Muscle layer of colon (tissue), 2 donors: ENCODE data around the gene SPSB3.

Experiments
- H3K27ac ChIP-seq: one replicate; pipeline ENCODE4 v1.7.0; 2013; ENCODE audit warnings: low read depth, mild to moderate bottlenecking, low read length, moderate library complexity
- H3K27me3 ChIP-seq, 2 donors: one replicate each; pipeline ENCODE4 v1.7.0; 2013; ENCODE audit warnings: low read length in 2 of 2, mild to moderate bottlenecking in 2 of 2; ENCODE audit not compliant: insufficient read depth in 2 of 2, control insufficient read depth in 1 of 2
- H3K36me3 ChIP-seq: one replicate; pipeline ENCODE4 v1.7.0; 2013; ENCODE audit warnings: mild to moderate bottlenecking, low read length; ENCODE audit not compliant: insufficient read depth
- H3K4me1 ChIP-seq: one replicate; pipeline ENCODE4 v1.7.0; 2013; ENCODE audit warnings: mild to moderate bottlenecking, low read length; ENCODE audit not compliant: insufficient read depth
- H3K4me3 ChIP-seq, 2 donors: one replicate each; pipeline ENCODE4 v1.7.0; 2013; ENCODE audit warnings: low read length in 2 of 2, low read depth in 1 of 2, mild to moderate bottlenecking in 1 of 2, moderate library complexity in 1 of 2
- H3K9ac ChIP-seq: one replicate; pipeline ENCODE4 v1.7.0; 2013; ENCODE audit warnings: low read length
- H3K9me3 ChIP-seq: one replicate; pipeline ENCODE4 v1.7.0; 2013; ENCODE audit warnings: mild to moderate bottlenecking, low read length
- donor health status: abdominal sarcoma.
- donor health status: Adenocarcinoma of cecum.

Gene SPSB3

GRCh38 chr16:1786242-1787055, 4.1 kb upstream of the SPSB3 start:
- Histone ChIP-seq H3K4me1 (peaks cover 15% of the 10 kb centered on the region), H3K27me3 (no peaks in the 10 kb centered on the region), H3K27ac (no peak overlapping the region), H3K4me3 (no peak overlapping the region), H3K36me3 (peaks cover 17% of the 10 kb centered on the region), H3K9me3 (no peaks in the 10 kb centered on the region), H3K9ac (no peak overlapping the region)

GRCh38 chr16:1785846-1786170, 3.4 kb upstream of the SPSB3 start:
- Histone ChIP-seq H3K9me3 (no peaks in the 10 kb centered on the region), H3K36me3 (peaks cover 20% of the 10 kb centered on the region), H3K27ac (no peak overlapping the region), H3K4me3 (no peak overlapping the region), H3K9ac (no peak overlapping the region), H3K4me1 (peaks cover 22% of the 10 kb centered on the region), H3K27me3 (no peaks in the 10 kb centered on the region)

GRCh38 chr16:1784977-1785845, 2.8 kb upstream of the SPSB3 start:
- Histone ChIP-seq H3K9ac (no peak overlapping the region), H3K4me1 (peaks cover 25% of the 10 kb centered on the region), H3K27ac (no peak overlapping the region), H3K9me3 (no peaks in the 10 kb centered on the region), H3K4me3 (no peak overlapping the region), H3K36me3 (peaks cover 24% of the 10 kb centered on the region), H3K27me3 (no peaks in the 10 kb centered on the region)

GRCh38 chr16:1781758-1782407, 488 bp downstream of the SPSB3 start:
- peak overlapping the region; percentile 33 for H3K9ac ChIP-seq
- H3K36me3 ChIP-seq = peaks cover 24% of the 10 kb centered on the region
- peak overlapping the region; percentile 77 for H3K27ac ChIP-seq
- peak overlapping the region; percentile 65 to 70 for H3K4me3 ChIP-seq
- no peaks in the 10 kb centered on the region for H3K27me3 ChIP-seq
- peaks cover 28% of the 10 kb centered on the region for H3K4me1 ChIP-seq
- no peaks in the 10 kb centered on the region for H3K9me3 ChIP-seq

GRCh38 chr16:1781254-1781653, 1.1 kb downstream of the SPSB3 start:
- Histone ChIP-seq H3K4me3 (peak overlapping the region; percentile 65 to 70), H3K9me3 (no peaks in the 10 kb centered on the region), H3K36me3 (peaks cover 30% of the 10 kb centered on the region), H3K27ac (no peak overlapping the region), H3K9ac (peak overlapping the region; percentile 33), H3K27me3 (no peaks in the 10 kb centered on the region), H3K4me1 (peaks cover 28% of the 10 kb centered on the region)

- H3K4me3 ChIP-seq = no peak overlapping the region
- no peaks in the 10 kb centered on the region for H3K9me3 ChIP-seq
- peaks cover 26% of the 10 kb centered on the region for H3K36me3 ChIP-seq
- no peak overlapping the region for H3K27ac ChIP-seq
- no peak overlapping the region for H3K9ac ChIP-seq
- no peaks in the 10 kb centered on the region for H3K27me3 ChIP-seq
- H3K4me1 ChIP-seq = peaks cover 28% of the 10 kb centered on the region
These were observed 1.7 kb downstream of the SPSB3 start for GRCh38 chr16:1780677-1781072.

- Histone ChIP-seq H3K27ac (no peak overlapping the region), H3K9me3 (no peaks in the 10 kb centered on the region), H3K4me3 (no peak overlapping the region), H3K36me3 (peaks cover 28% of the 10 kb centered on the region), H3K27me3 (no peaks in the 10 kb centered on the region), H3K9ac (no peak overlapping the region), H3K4me1 (peaks cover 24% of the 10 kb centered on the region)
These were observed 2.4 kb downstream of the SPSB3 start for GRCh38 chr16:1779741-1780676.

- H3K4me3 ChIP-seq = no peak overlapping the region
- H3K36me3 ChIP-seq = peaks cover 29% of the 10 kb centered on the region
- H3K4me1 ChIP-seq = peaks cover 29% of the 10 kb centered on the region
- H3K9me3 ChIP-seq = no peaks in the 10 kb centered on the region
- no peaks in the 10 kb centered on the region for H3K27me3 ChIP-seq
- no peak overlapping the region for H3K27ac ChIP-seq
- no peak overlapping the region for H3K9ac ChIP-seq
These were observed 3.1 kb downstream of the SPSB3 start for GRCh38 chr16:1779234-1779701.

GRCh38 chr16:1778200-1779179, 3.9 kb downstream of the SPSB3 start:
- Histone ChIP-seq H3K9me3 (no peaks in the 10 kb centered on the region), H3K27me3 (no peaks in the 10 kb centered on the region), H3K9ac (no peak overlapping the region), H3K36me3 (peaks cover 29% of the 10 kb centered on the region), H3K27ac (no peak overlapping the region), H3K4me3 (no peak overlapping the region), H3K4me1 (peaks cover 28% of the 10 kb centered on the region)
